GM21381 (cell line): Measurements from ENCODE around the gene CHRNA5.

ENCODE experiments used
- ATAC-seq: cut with Tn5 transposase; IDR thresholded peaks from one replicate; pipeline ENCODE4 v1.9.1; 2021; ENCODE audit warnings: mild to moderate bottlenecking, moderate library complexity; ENCODE audit not compliant: unreplicated experiment

Gene CHRNA5

GRCh38 chr15:78619022-78619950 lies 54.0 kb downstream of the CHRNA5 start:
- ATAC-seq, result no peak

DNA sequence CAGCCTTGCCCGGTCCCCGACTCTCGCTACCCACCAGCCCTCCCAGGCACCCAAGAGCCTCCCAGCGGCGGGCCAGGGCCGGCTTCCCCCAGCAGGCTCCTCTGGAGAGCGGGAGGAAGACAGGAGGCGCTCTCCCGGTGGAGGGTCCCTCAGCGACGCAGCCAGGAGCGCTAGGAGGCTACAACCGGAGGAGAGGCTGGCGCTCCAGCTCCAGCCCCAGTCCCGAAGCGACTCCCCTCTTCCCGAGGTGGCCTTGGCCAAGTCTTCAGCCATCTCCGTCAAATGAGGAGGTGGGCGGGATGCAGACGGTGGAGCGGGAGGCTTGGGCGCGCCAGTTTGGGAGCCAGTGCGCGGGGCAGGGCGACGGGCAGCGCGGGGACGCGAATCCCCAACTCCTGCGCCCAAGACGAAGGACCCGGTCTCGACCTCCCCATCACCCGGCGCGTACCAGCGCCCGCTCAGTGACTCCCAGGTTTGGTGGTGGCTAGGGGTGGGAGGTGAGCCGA lies 54.8 kb downstream of the CHRNA5 start:
- no peak for ATAC-seq

DNA sequence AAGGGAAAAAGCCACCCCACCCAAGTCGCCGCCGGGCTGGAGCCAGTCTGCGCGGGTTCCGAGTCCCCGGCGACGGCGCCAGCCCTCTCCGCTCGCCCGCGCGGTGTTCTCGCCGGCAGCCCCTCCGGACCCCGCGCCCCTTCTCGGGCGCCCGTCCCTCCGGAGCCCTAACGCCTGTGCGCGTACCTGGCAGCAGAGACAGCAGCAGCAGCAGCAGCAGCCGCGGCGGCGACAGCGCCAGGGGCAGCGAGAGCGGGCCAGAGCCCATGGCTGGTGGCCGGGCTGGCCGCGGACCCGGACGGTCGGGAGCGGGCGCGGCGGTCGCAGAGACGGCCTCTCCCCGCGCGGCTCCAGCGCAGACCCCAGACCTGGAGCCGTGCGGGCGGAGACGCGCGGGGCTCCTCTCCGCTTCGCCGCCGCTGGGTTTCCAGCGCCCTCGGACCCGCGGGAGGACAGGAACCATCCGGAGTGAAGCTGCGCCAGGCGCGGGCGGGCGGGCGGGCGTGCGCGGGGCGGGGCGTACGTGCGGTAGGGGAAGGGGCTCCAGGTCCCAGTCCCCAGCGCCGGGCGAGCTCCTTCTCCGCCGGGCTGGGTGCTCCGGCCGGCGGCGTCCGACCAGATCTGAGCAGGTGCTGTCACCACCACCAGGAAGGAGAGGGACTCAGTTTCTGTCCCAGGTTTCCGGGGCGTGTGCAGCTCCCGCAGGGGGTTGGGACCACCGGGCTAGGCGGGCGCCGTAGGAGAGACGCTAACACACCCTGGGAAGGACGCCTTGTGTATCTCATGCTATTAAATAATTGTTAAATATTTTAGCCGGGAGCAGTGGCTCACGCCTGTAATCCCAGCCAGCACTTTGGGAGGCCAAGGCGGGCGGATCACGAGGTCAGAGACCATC lies 55.5 kb downstream of the CHRNA5 start, which contains the start of gene CHRNA3:
CHRNA3 (minus strand) TSS at position 470 of the 895 bp plus-strand sequence; CDS start at position 268, 202 bp downstream.
- ATAC-seq, result no peak

- ATAC-seq, result no peak
These were observed 56.6 kb downstream of the CHRNA5 start for GRCh38 chr15:78621810-78622402.

DNA sequence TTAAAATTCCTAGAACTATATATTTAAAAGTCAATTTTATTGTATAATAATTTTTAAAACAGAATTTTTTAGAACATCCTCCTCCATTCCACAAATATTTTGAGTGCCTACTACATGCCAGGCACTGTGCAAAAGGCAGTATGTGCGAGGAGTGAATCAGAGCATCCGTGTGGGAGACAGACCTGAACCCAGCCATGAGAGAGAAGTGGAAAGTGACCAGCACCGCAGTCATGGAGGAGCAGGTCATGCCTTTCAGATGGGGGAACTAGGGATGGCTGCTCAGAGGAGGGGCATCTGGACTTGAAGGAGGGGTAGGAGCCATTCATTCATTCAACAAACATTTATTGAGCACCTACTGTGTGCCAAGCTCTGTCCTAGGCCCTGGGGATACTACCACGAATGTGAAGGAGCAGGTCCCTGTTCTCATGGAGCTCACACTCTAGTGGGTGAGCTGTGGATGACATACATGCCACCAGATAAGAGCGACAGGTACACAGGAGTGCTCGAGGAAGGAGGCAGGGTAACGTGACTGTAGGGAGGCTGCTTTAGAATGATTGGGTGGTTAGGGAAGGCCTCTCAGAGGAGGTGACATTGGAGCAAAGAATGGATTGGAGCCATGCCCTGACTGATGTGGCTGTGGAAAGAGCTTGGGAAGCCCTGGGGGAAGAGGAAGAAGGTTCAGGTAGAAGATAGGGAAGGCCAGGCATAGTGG lies 58.6 kb downstream of the CHRNA5 start:
- no peak for ATAC-seq

- no peak for ATAC-seq
These were observed 59.6 kb downstream of the CHRNA5 start for GRCh38 chr15:78624651-78625590.

DNA sequence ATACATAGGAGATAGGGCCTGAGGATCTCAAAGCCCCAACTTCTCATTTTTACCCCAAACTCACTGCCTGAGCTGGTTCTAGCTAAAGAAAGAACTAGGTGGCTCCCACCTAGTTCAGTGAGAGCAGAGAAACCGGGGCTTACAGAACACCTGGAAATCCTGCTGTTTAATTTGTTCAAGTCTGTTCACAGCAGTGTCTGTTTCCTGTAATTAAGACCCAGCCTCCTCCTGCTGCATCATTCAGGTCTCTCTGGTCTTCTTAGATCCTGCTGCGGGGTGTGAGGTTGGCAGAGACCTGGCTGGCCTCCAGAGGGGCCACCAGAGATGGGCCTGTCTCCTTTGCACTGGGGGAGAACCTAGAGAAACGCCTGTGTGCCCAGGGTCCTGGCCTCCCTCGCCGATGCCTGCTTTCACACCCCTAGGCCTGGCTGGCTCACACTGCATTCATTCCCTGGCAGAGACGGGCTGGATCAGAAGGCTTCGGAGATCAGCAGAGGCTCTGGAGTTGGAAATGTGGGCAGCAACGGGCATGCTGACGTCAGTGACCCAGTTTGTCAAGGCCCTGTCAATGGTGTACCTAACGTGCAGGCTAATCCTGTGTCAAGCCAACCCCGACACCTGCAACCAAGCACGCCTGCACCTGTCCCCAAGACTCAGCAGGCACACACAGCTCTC lies 60.4 kb downstream of the CHRNA5 start:
- no peak for ATAC-seq

- ATAC-seq, result no peak
These were observed 61.2 kb downstream of the CHRNA5 start for GRCh38 chr15:78626381-78626995.

- ATAC-seq, result no peak
These were observed 62.0 kb downstream of the CHRNA5 start for GRCh38 chr15:78627348-78627747.

DNA sequence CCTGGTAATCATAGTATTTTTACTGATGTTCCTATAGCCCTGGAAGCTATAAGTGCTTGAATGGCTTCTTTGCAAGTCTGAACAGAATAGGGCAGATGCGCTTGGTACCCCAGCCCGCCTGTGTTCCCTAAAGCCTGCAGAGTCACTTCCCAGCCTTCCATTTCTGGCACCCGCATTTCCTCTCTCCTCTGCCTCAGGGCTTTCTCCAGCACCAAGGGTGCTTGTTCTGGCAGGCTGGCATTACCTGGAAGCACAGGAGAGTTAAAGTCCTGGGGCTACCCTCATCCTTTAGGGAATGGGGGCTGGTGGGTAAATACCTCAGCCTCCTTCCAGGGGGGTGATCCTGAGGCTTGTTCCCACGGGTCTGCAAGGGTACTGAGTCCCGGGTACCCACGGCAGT lies 62.9 kb downstream of the CHRNA5 start:
- ATAC-seq, result no peak

GRCh38 chr15:78629031-78629715 lies 63.9 kb downstream of the CHRNA5 start:
- ATAC-seq, result no peak

DNA sequence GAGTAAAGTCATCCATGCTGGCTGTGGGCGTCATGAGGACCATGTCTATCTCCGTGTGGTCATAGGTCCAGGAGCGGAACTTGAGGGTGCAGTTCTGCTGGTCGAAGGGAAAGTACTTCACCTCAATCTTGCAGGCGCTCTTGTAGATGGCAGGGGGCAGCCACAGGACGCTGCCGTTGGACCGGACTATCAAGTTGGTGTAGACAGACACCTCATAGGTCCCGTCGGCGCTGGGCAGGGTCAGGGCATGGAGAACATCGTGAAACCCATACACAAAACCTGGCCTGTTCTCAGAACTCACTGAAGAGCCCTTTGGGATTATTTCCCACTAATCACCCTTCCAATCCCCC lies 64.4 kb downstream of the CHRNA5 start:
- no peak for ATAC-seq

DNA sequence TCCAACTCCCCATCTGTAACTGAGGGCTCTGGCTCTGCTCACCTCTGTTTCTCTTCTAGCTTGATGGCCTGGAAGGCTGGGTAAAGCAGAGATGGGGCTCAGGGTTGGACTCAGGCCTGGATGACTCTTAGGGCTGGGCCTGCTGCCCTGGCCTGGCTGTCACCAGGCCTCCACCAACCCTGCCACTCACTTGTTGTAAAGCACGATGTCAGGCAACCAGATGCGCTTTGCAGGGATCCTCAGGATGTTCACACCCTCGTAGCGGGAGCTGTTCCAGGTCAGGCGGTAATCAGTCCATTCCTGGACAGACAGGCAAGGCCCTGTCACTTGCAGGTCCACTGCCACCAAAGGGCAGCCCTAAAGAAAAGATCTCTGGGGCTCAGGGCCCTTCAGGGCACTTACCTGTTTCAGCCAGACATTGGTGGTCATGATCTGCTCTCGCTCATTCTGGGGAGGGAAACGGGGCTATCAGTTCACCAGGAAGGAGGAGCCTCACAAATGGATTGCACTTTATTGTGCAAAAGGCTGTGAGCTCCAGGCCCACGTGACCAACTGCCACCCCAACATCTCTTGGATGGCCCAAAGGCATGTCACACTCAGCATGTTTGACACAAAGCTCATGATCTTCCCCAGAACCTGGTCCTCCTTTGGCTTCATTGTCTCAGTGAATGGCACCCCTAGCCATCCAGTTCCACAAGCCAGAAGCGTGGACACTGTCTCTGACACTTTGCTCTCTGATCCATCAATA lies 65.7 kb downstream of the CHRNA5 start:
- ATAC-seq, result no peak

- no peak for ATAC-seq
These were observed 68.0 kb downstream of the CHRNA5 start for GRCh38 chr15:78633348-78633747.

DNA sequence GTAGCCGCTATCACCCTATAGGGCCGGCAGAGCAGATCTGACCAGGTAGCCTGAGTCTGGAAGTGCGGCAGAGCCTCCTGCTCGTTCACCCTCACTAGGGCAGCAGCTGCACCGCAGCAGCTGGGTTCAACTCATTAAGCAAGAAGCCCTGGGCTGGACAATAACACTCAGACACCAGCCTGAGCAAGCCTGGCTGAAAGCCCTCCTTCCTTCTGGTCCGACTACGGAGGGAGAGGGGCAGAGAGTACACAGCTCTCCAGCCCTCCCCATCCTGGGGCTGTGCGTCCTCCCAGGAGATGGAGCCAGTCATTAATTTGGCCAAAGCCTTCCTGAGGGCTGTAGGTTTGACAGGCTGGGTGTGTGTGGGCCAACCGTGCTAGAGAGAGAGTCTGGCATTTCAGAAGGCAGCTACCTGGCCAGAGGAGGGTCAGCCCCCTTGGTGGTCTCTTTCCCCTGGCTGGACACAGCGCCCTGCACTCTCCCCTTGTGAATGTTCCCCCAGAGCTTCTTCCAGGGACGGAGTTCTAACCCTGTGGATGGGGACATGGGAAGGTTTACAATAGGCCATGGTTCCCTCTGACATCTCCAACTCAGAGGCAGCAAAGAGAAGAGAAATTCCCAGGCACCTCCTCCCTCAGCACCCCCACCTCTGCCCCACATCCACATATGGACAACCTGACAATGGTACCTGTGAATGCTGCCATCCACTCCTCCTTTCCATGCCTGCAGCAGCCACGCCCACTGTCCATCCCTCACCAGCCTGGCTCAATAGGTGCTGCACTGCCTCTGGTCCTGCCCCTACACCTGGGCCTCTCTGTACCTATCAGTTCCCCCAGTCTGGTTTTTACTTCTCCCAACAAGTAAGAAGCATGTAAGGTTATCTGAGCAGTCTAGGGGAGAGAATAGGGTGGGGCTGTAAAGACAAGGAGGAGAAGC lies 69.2 kb downstream of the CHRNA5 start:
- no peak for ATAC-seq

GRCh38 chr15:78635346-78635745 lies 70.0 kb downstream of the CHRNA5 start:
- ATAC-seq, result no peak
